ENCODE data around the gene PRKAR2B. TPM values are rescaled to one million over a fixed set of nuclear protein-coding genes. Genes with fewer than 3 reads are reported as not detected.
A peak's percentile ranks its signal among the peaks of the same experiment; 100 is the strongest.

Gene PRKAR2B
- total RNA-seq, 2 donors from 2014 or later = 1.1 to 1.6 TPM

- H3K4me3 Mint-ChIP-seq = no peak overlapping the region
- H3K36me3 Mint-ChIP-seq (ENCODE audit: insufficient read depth in 2 of 2) = peaks cover 9 to 18% of the 10 kb centered on the region in 2 donors
- H3K27ac Mint-ChIP-seq = peak overlapping the region; percentile 82
- H3K9me3 Mint-ChIP-seq = no peaks in the 10 kb centered on the region
- DNase-seq = no peak
- H3K27me3 Mint-ChIP-seq (ENCODE audit: low read depth) = no peaks in the 10 kb centered on the region
- no peaks in the 10 kb centered on the region for H3K4me1 Mint-ChIP-seq (ENCODE audit: low read depth)
- no peak for ATAC-seq (replicated peaks in 1 of 2)
These were observed 149.5 kb downstream of the PRKAR2B start for GRCh38 chr7:107194052-107194451.

GRCh38 chr7:107196834-107197610 is 152.5 kb downstream of the PRKAR2B start:
- H3K27me3 Mint-ChIP-seq (ENCODE audit: low read depth) = no peaks in the 10 kb centered on the region
- H3K4me1 Mint-ChIP-seq (ENCODE audit: low read depth) = no peaks in the 10 kb centered on the region
- H3K4me3 Mint-ChIP-seq = no peak overlapping the region
- H3K27ac Mint-ChIP-seq = peak overlapping the region; percentile 33
- no peaks in the 10 kb centered on the region for H3K9me3 Mint-ChIP-seq
- peaks cover 9 to 17% of the 10 kb centered on the region in 2 donors for H3K36me3 Mint-ChIP-seq (ENCODE audit: insufficient read depth in 2 of 2)
- no peak for ATAC-seq (replicated peaks in 1 of 2)
- no peak for DNase-seq

DNA sequence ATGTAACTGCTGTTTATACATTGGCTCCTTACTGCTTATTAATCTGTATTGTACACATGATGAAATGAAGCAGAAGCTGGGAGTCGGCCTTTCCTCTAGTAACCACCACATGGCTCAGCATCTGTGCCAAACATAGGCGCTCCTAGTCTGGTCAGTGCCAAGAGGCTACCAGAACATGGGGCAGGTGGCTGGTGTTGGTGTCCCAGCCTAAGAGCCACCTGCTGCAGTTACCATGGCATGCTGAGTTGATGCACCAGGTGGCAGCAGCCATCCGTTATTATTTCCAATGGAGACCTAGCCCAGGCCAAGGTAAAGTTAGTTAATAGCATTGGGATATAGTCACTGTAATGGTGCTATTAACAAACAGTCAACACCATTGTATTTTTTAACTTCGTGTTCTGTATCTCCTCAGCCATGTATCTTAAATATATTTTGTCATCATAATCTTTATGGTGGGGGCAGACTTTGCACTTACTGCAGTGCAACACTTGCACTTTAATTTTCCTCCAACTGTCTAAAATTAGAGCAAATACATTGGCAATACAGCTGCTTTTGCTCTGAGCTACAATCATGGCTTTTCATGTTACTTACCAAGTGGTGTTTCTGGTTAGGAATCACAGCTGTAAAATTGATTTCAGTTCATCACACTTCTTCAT is 157.4 kb downstream of the PRKAR2B start:
- Mint-ChIP-seq H3K4me3 (no peak overlapping the region), H3K36me3 (ENCODE audit: insufficient read depth in 2 of 2) (peaks cover 5 to 27% of the 10 kb centered on the region in 2 donors), H3K27ac (no peak overlapping the region), H3K27me3 (ENCODE audit: low read depth) (no peaks in the 10 kb centered on the region), H3K4me1 (ENCODE audit: low read depth) (no peaks in the 10 kb centered on the region), H3K9me3 (no peaks in the 10 kb centered on the region)
- ATAC-seq (replicated peaks in 1 of 2) = peak; percentile 35 to 50
- peak; percentile 13 to 24 for DNase-seq

DNA sequence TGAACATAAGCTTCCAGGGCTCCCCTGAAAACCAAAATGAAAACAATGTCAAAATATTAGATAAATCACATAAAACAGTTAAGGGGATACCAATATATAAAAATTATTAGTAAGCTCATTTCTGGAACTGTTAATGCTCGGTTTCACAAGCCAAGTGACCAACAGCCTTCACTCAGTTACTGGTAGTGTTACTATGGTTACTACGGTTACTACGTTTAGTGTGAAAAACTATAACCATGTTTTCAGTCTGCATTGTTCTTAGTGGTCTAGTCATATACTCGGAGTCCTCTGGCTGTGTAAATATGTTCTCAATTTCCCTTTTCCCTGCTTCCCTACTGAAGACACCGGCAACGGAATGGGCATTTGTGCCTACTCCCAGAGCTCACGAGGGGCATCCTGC is 159.1 kb downstream of the PRKAR2B start:
- Mint-ChIP-seq H3K4me1 (ENCODE audit: low read depth) (no peaks in the 10 kb centered on the region), H3K36me3 (ENCODE audit: insufficient read depth in 2 of 2) (peaks cover 2 to 29% of the 10 kb centered on the region in 2 donors), H3K27ac (peak overlapping the region; percentile 87), H3K4me3 (no peak overlapping the region), H3K27me3 (ENCODE audit: low read depth) (no peaks in the 10 kb centered on the region), H3K9me3 (no peaks in the 10 kb centered on the region)
- no peak for ATAC-seq (replicated peaks in 1 of 2)
- no peak for DNase-seq

DNA sequence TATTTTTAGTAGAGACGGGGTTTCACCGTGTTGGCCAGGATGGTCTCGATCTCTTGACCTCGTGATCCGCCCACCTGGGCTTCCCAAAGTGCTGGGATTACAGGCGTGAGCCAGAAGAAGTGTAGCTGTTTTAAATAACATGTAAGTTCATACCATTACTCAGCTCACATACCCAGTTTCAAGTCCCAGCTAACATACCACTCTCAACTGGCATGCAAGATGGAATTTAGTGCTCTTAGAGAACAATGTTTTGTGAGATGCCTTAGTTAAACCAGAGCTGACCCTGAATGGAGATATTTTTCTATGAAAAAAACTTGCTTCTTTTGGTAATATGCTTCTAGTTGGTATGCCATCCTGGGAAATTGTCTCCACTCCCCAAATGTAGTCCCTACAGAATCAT is 161.6 kb downstream of the PRKAR2B start:
- no peaks in the 10 kb centered on the region for H3K27me3 Mint-ChIP-seq (ENCODE audit: low read depth)
- no peak overlapping the region for H3K27ac Mint-ChIP-seq
- no peak for DNase-seq
- H3K36me3 Mint-ChIP-seq (ENCODE audit: insufficient read depth in 2 of 2) = peaks cover 2 to 22% of the 10 kb centered on the region in 2 donors
- H3K4me3 Mint-ChIP-seq = no peak overlapping the region
- H3K9me3 Mint-ChIP-seq = peaks cover 0 to 1% of the 10 kb centered on the region in 2 donors
- H3K4me1 Mint-ChIP-seq (ENCODE audit: low read depth) = no peaks in the 10 kb centered on the region
- ATAC-seq (replicated peaks in 1 of 2) = no peak

- DNase-seq = no peak
- Mint-ChIP-seq H3K4me1 (ENCODE audit: low read depth) (no peaks in the 10 kb centered on the region), H3K9me3 (peaks cover 0 to 1% of the 10 kb centered on the region in 2 donors), H3K4me3 (no peak overlapping the region), H3K27me3 (ENCODE audit: low read depth) (no peaks in the 10 kb centered on the region), H3K27ac (no peak overlapping the region), H3K36me3 (ENCODE audit: insufficient read depth in 2 of 2) (peaks cover 2 to 22% of the 10 kb centered on the region in 2 donors)
- no peak for ATAC-seq (replicated peaks in 1 of 2)
These were observed 162.2 kb downstream of the PRKAR2B start for GRCh38 chr7:107206706-107207105.

DNA sequence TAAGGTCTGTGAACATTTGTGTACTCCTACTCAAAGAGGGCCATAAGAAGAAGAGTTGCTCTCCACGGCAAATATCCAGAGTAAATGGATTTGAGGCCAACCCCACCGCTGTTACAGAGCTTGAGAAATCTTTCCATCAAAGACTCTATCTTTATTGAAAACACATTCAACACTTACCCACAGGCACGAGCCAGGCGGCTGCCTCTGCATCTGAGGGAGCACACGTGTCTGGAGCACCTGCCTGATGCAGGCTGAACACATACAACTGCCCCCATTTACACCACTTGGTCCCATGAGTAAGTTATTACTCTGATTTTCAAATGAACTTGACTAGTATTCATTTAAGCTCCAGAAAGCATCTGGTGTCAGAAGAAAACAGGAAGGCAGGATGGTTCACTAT is 163.0 kb downstream of the PRKAR2B start:
- no peak overlapping the region for H3K4me3 Mint-ChIP-seq
- no peaks in the 10 kb centered on the region for H3K4me1 Mint-ChIP-seq (ENCODE audit: low read depth)
- H3K27me3 Mint-ChIP-seq (ENCODE audit: low read depth) = no peaks in the 10 kb centered on the region
- H3K9me3 Mint-ChIP-seq = peaks cover 0 to 1% of the 10 kb centered on the region in 2 donors
- peaks cover 2 to 18% of the 10 kb centered on the region in 2 donors for H3K36me3 Mint-ChIP-seq (ENCODE audit: insufficient read depth in 2 of 2)
- DNase-seq = no peak
- no peak overlapping the region for H3K27ac Mint-ChIP-seq
- ATAC-seq (replicated peaks in 1 of 2) = no peak

GRCh38 chr7:107208024-107208521 is 163.6 kb downstream of the PRKAR2B start:
- Mint-ChIP-seq H3K4me3 (no peak overlapping the region), H3K36me3 (ENCODE audit: insufficient read depth in 2 of 2) (peaks cover 2 to 16% of the 10 kb centered on the region in 2 donors), H3K27ac (peak overlapping the region; percentile 48), H3K4me1 (ENCODE audit: low read depth) (no peaks in the 10 kb centered on the region), H3K27me3 (ENCODE audit: low read depth) (no peaks in the 10 kb centered on the region), H3K9me3 (peaks cover 0 to 1% of the 10 kb centered on the region in 2 donors)
- DNase-seq (no peak), ATAC-seq (replicated peaks in 1 of 2) (no peak)

DNA sequence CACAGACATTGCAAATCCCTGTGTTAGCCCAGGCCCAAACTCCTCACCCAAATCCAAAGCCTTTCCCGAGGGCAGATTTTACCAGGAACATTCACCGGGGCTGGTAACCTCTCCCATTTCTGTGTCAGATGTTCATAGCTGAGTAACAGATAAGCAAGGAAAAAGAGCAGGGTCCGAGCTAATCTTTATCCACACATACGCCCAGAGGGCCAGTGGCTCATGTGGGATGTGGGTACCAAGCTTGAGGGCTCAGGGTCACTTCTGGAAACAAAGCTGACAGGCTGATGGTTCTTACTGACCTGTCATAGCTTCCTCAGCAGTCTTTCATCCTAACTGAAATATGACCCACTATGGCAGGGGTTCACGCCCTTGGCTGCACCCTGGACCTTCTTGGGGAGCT is 164.1 kb downstream of the PRKAR2B start:
- peaks cover 2 to 15% of the 10 kb centered on the region in 2 donors for H3K36me3 Mint-ChIP-seq (ENCODE audit: insufficient read depth in 2 of 2)
- no peak overlapping the region for H3K27ac Mint-ChIP-seq
- no peak for ATAC-seq (replicated peaks in 1 of 2)
- H3K4me1 Mint-ChIP-seq (ENCODE audit: low read depth) = no peaks in the 10 kb centered on the region
- no peaks in the 10 kb centered on the region for H3K27me3 Mint-ChIP-seq (ENCODE audit: low read depth)
- peaks cover 1% of the 10 kb centered on the region in 2 donors for H3K9me3 Mint-ChIP-seq
- H3K4me3 Mint-ChIP-seq = no peak overlapping the region
- DNase-seq = no peak

- Mint-ChIP-seq H3K27me3 (ENCODE audit: low read depth) (no peaks in the 10 kb centered on the region), H3K27ac (peak overlapping the region; percentile 1), H3K4me1 (ENCODE audit: low read depth) (no peaks in the 10 kb centered on the region), H3K4me3 (no peak overlapping the region), H3K36me3 (ENCODE audit: insufficient read depth in 2 of 2) (peaks cover 1 to 21% of the 10 kb centered on the region in 2 donors), H3K9me3 (peaks cover 1 to 3% of the 10 kb centered on the region in 2 donors)
- no peak for ATAC-seq (replicated peaks in 1 of 2)
- DNase-seq = no peak
These were observed 165.1 kb downstream of the PRKAR2B start for GRCh38 chr7:107209565-107209964.

DNA sequence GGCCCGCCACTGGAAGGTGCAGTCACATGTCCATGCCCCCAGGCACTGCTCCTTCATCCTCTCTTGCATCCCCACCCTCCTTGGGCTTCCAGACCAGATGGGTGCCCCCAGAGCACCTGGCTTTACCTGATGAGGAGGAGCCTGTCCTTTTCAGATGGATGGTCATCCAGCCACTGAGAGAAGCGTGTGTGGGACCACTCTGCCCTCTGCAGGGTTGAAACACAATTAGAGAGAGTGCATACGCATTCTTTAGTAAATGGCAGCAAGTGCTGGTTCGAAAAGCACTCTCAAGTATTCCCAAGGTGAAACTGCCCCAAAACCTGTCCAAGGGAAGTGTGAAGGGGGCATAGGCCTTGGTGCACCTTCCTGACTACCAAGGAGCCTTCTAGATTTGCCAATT is 165.9 kb downstream of the PRKAR2B start:
- Mint-ChIP-seq H3K27me3 (ENCODE audit: low read depth) (no peaks in the 10 kb centered on the region), H3K27ac (peak overlapping the region; percentile 58), H3K4me3 (no peak overlapping the region), H3K36me3 (ENCODE audit: insufficient read depth in 2 of 2) (peaks cover 4 to 25% of the 10 kb centered on the region in 2 donors), H3K9me3 (peaks cover 4 to 5% of the 10 kb centered on the region in 2 donors), H3K4me1 (ENCODE audit: low read depth) (no peaks in the 10 kb centered on the region)
- ATAC-seq (replicated peaks in 1 of 2) = no peak
- DNase-seq = no peak

Measured in activated T-cell treated with anti-CD3 and anti-CD28 coated beads, Interleukin-2, amount 50 U/mL, for 72 hours (primary cell).